ENCODE data around the gene PCDHGA5. TPM values are rescaled to one million over a fixed set of nuclear protein-coding genes. Genes with fewer than 3 reads are reported as not detected.

The PCDHGA5 gene
- total RNA-seq, 1 experiment from 2014 or later: 2.0 TPM

GRCh38 chr5:141320225-141321169 is 43.5 kb upstream of the PCDHGA5 start, which contains the start of gene TAF7 (continued):
- TF ChIP-seq, protein P1, sequence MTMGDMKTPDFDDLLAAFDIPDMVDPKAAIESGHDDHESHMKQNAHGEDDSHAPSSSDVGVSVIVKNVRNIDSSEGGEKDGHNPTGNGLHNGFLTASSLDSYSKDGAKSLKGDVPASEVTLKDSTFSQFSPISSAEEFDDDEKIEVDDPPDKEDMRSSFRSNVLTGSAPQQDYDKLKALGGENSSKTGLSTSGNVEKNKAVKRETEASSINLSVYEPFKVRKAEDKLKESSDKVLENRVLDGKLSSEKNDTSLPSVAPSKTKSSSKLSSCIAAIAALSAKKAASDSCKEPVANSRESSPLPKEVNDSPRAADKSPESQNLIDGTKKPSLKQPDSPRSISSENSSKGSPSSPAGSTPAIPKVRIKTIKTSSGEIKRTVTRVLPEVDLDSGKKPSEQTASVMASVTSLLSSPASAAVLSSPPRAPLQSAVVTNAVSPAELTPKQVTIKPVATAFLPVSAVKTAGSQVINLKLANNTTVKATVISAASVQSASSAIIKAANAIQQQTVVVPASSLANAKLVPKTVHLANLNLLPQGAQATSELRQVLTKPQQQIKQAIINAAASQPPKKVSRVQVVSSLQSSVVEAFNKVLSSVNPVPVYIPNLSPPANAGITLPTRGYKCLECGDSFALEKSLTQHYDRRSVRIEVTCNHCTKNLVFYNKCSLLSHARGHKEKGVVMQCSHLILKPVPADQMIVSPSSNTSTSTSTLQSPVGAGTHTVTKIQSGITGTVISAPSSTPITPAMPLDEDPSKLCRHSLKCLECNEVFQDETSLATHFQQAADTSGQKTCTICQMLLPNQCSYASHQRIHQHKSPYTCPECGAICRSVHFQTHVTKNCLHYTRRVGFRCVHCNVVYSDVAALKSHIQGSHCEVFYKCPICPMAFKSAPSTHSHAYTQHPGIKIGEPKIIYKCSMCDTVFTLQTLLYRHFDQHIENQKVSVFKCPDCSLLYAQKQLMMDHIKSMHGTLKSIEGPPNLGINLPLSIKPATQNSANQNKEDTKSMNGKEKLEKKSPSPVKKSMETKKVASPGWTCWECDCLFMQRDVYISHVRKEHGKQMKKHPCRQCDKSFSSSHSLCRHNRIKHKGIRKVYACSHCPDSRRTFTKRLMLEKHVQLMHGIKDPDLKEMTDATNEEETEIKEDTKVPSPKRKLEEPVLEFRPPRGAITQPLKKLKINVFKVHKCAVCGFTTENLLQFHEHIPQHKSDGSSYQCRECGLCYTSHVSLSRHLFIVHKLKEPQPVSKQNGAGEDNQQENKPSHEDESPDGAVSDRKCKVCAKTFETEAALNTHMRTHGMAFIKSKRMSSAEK (CRISPR knock-in tag; IDR thresholded peaks at IDR 0.05; ENCODE audit: borderline replicate concordance): no peak
- TF ChIP-seq CDX4 (CRISPR knock-in tag; IDR thresholded peaks at IDR 0.05; ENCODE audit: borderline replicate concordance) (no peak), CREM (CRISPR knock-in tag; IDR thresholded peaks at IDR 0.05) (0 out of 2 replicates have a peak, but pooled peaks have one; percentile 81), ZNF317 (CRISPR knock-in tag; IDR thresholded peaks at IDR 0.05; ENCODE audit: borderline replicate concordance, low read depth) (no peak), ZNF423 (CRISPR knock-in tag; IDR thresholded peaks at IDR 0.05) (no peak), ZSCAN18 (CRISPR knock-in tag; IDR thresholded peaks at IDR 0.05) (no peak), JUN (CRISPR knock-in tag; IDR thresholded peaks at IDR 0.05) (peak; percentile 57; the same call in 1 of the 2 replicates), ZNF416 (CRISPR knock-in tag; IDR thresholded peaks at IDR 0.05) (no peak), ELF4 (CRISPR knock-in tag; IDR thresholded peaks at IDR 0.05; ENCODE audit: low read depth) (0 out of 2 replicates have a peak, but pooled peaks have one; percentile 12), RELA (CRISPR knock-in tag; IDR thresholded peaks at IDR 0.05; ENCODE audit: borderline replicate concordance) (0 out of 2 replicates have a peak, but pooled peaks have one; percentile 20)
- TF ChIP-seq, protein P2, sequence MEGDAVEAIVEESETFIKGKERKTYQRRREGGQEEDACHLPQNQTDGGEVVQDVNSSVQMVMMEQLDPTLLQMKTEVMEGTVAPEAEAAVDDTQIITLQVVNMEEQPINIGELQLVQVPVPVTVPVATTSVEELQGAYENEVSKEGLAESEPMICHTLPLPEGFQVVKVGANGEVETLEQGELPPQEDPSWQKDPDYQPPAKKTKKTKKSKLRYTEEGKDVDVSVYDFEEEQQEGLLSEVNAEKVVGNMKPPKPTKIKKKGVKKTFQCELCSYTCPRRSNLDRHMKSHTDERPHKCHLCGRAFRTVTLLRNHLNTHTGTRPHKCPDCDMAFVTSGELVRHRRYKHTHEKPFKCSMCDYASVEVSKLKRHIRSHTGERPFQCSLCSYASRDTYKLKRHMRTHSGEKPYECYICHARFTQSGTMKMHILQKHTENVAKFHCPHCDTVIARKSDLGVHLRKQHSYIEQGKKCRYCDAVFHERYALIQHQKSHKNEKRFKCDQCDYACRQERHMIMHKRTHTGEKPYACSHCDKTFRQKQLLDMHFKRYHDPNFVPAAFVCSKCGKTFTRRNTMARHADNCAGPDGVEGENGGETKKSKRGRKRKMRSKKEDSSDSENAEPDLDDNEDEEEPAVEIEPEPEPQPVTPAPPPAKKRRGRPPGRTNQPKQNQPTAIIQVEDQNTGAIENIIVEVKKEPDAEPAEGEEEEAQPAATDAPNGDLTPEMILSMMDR (IDR thresholded peaks at IDR 0.05): peak; percentile 85

DNA sequence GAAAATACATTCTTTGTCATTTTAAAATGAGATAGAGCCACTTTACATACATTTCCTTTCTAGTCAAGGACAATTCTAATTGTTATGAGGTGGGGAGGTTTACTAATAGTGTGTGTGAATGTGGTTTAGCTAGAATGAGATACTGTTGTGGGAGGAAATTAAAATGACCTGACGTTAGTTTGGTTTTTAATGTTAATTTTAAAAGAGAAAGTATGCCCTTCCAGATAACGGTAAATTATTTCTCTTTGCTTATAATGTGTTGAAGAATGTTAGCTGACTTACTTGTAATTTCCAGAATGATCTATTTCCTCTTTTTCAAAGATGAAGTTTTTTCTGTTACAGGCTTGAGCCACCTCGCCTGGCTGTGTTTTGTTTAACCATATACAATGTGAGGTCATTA is 41.7 kb upstream of the PCDHGA5 start:
- TF ChIP-seq ZNF219 (CRISPR knock-in tag; IDR thresholded peaks at IDR 0.05; ENCODE audit: borderline replicate concordance) (no peak), NR2C2 (CRISPR knock-in tag; IDR thresholded peaks at IDR 0.05) (no peak), CDX4 (CRISPR knock-in tag; IDR thresholded peaks at IDR 0.05; ENCODE audit: borderline replicate concordance) (no peak), TP53 (CRISPR knock-in tag; IDR thresholded peaks at IDR 0.05) (no peak), TCF7 (CRISPR knock-in tag; IDR thresholded peaks at IDR 0.05; ENCODE audit: low read depth) (no peak), MAX (CRISPR knock-in tag; IDR thresholded peaks at IDR 0.05) (no peak), ZNF671 (CRISPR knock-in tag; IDR thresholded peaks at IDR 0.05) (no peak)
- TF ChIP-seq, protein P3, sequence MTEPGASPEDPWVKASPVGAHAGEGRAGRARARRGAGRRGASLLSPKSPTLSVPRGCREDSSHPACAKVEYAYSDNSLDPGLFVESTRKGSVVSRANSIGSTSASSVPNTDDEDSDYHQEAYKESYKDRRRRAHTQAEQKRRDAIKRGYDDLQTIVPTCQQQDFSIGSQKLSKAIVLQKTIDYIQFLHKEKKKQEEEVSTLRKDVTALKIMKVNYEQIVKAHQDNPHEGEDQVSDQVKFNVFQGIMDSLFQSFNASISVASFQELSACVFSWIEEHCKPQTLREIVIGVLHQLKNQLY (CRISPR knock-in tag; IDR thresholded peaks at IDR 0.05): no peak
- TF ChIP-seq, protein P4, sequence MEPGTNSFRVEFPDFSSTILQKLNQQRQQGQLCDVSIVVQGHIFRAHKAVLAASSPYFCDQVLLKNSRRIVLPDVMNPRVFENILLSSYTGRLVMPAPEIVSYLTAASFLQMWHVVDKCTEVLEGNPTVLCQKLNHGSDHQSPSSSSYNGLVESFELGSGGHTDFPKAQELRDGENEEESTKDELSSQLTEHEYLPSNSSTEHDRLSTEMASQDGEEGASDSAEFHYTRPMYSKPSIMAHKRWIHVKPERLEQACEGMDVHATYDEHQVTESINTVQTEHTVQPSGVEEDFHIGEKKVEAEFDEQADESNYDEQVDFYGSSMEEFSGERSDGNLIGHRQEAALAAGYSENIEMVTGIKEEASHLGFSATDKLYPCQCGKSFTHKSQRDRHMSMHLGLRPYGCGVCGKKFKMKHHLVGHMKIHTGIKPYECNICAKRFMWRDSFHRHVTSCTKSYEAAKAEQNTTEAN (CRISPR knock-in tag; IDR thresholded peaks at IDR 0.05): no peak
- CTCF ChIA-PET: no interaction called here
- Mint-ChIP-seq H3K36me3 (peaks cover 34% of the 10 kb centered on the region), H3K4me3 (peak overlapping the region; percentile 99), H3K27ac (no peak overlapping the region), H3K9me3 (peaks cover 42% of the 10 kb centered on the region), H3K27me3 (ENCODE audit: low read depth) (peaks cover 28% of the 10 kb centered on the region), H3K4me1 (peaks cover 31% of the 10 kb centered on the region)
- no peak for ATAC-seq
- no peak for DNase-seq (ENCODE audit: low spot score)
- POLR2A ChIA-PET: no interaction called here
